SK-N-DZ (cell line): ENCODE data around the gene STXBP2.

Experiments
- DNase-seq: peaks from one replicate; pipeline ENCODE4 v3.0.0-alpha.2; 2015; ENCODE audit warnings: low spot score

Gene STXBP2

GRCh38 chr19:7612282-7613274, 24.3 kb upstream of the STXBP2 start:
- DNase-seq = no peak

DNA sequence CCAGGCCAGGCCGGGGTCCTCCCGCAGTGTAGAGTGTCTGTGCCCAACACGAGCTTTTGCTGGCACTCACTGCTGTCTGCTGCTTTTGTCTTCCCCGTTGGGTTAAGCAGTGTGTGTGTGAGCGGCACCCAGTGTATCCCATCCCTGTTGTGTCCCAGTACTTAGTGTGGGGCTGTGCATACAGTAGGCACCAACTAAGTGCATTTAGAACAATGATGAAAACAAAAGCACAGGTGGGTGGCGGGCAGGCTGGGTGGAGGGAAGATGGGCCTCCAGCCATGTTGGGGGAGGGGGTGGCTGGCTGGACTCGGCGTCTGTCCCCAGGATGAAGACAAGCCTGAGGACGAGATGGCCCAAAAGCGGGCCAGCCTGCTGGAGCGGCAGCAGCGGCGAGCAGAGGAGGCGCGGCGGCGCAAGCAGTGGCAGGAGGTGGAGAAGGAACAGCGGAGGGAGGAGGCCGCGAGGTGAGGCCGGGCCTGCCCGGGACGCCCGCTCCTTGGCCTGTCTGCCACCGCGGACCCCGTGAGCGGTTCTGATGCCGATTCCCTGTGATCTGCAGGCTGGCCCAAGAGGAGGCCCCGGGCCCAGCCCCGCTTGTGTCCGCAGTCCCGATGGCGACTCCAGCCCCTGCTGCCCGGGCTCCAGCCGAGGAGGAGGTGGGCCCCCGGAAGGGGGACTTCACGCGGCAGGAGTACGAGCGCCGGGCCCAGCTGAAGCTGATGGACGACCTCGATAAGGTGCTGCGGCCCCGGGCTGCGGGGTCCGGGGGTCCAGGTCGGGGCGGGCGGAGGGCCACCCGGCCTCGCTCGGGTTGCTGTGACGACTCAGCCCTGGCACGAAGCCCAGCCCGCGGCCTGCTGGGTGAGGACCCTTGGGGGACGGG, 21.8 kb upstream of the STXBP2 start:
- no peak for DNase-seq

- no peak for DNase-seq
These were observed 19.7 kb upstream of the STXBP2 start for GRCh38 chr19:7617172-7617571.

- DNase-seq = no peak
These were observed 19.2 kb upstream of the STXBP2 start for GRCh38 chr19:7617735-7618134.

DNA sequence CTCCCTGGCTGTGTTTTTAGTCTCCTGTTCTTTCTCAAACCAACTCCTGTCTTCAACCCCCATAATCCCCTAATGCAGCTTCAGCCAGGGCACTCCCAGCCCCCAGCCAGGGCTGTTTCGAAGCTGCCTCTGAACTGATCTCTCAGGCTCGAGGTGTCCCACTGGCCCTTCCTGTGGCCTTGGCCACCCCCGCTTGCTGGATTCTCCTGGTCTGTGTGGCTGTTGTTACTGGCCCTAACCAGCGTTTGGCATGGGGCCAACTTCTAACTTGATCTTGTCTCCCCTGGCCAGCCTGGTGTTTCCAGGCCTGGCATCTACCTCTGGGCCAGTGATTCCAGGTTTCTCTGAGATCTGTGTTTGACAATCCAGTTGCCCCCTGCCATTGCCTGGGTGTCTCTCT, 18.6 kb upstream of the STXBP2 start:
- peak; percentile 35 for DNase-seq

DNA sequence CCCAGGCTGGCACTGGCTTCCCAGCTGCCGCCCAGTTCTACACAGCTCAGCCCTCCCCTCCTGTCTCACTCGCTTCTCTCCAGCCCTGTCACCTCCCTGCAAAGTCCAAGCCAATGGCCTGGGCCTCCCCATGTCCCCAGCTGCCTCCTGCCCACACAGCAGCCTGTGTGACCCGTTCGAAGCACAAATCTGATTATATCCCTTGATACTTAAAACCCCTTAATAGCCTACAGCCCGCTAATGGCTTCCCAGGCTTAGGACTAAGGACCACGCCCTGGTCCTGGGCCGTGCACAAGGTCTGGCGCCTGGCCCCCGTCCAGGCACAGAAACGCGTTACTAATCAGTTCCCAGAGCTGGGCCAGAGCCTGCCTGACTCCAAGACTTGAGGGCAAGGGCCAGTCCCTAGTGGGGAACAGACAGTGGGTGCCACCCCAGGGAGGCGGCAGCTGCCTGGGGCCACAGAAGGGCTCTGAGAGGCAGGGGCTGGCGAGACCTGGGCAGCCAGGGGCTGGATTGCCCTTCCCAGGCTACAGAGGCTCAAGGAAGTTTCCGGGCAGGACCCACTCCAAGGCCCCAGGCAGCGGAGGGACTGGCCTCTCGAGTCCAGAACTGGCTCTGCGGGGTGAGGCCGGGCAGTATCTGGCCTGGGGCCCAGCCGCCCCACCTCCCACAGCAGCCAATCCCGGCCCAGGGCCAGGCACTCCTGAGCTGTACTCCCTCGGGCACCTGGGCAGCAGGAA, 18.0 kb upstream of the STXBP2 start:
- DNase-seq = peak; percentile 33

DNA sequence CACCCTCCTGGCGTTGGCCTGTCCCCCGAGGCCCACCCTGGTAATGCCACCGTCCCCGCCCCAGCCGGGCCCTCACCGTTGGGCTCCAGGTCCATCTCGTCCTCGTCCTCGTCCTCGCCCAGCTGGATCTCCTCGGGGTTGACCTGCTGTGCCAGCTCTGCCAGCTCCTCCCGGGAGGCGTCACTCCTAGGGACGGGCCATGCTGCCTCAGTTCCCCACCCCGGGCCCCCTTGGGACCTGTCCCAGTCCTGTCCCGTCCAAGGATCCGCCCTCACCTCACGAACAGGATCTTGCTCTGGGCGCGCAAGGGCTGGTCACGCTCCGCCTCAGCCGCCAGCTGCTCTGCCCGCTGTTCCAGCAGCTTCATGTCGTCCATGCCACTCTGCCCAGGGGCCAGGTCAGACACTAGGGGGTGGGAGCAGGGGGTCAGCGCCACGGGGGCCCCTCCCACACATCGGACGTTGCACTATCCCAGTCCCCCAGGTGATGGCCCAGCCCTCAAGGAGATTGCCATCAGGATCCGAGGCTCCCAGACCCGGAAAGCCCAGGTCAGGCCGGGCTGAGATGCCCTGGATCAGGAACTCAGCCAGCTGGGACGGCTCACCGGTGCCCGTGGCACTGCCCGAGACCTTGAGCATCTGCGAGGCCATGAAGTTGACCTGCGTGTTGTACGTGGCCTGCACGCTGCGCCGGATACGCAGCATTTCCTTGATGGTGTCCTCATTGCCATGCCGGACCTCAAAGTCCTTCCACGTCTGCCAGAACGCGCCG, 17.1 kb upstream of the STXBP2 start:
- no peak for DNase-seq

DNA sequence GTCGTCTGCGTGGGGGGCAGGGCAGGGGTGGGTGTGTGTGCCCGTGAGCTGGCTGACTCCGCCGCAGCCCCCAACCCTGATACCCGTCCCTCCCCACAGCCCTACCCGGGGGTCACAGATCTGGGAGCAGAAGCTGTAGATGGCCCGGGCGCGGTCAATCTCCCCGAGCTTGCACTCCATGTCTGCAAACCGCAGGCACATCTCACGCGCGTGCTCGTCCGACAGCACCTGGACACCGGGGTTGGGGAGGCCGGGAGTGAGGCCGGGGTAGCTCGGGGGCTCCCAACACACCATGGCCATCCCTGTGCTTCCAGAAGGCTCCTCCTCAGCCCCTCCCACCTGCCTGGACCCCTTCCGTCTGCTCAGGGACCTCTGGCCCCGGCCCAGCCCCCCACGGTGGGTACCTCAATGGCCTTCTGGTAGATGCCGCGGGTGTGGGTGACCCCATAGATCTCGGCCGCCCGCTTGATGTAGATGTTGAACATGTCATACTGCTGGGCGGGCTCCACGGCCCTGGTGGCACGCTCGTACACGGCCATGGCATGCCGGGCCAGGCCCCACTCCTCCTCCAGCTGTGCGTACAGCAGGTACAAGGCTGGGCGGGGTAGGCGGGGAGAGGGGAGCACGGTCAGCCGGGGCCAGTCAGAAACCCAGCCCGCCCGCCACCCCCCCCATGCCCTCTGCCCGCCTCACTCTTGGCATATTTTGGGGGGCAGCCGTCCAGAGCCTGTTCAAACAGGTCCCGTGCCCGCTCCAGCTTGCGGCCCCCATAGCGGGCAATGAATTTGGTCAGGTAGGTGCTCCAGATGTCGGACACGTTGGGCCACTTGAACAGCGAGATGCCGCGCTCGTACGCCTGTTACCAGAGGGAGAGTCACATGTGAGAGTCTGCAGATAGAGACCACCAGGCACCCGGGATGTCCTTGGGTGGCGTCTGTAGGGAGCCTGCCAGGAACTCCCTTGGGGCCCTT, 16.2 kb upstream of the STXBP2 start:
- DNase-seq = no peak

DNA sequence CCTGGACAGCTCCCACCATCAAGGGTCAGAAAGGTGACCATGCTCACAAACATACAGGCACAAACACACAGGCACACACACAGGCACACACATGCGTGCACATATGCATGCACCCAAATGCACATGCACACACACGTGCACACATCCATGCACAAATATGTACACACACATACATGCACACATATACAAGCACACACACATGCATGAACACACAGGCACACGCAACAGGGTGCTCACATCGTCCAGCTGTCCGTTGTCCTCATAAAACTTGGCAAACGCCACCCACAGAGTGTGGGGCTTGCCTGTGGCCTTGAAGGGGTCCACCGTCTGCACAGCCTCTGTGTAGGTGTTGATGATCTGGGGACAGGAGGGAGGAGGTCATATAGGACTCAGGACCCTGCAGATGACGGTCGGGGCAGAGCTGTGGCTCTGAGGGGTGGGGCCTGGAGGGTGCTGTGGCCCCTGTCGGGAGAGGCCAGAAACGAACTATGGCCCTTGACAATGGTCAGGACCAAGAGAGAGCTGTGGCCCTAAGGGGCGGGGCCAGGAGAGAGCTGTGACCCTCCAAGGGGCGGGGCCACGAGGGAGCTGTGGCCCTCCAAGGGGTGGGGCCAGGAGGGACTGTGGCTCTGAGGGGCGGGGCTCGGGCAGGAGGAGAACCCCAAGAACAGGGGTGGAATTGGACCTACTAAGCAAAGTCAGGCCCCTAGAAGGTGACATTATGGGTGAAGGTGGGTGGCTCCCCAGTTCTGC, 13.8 kb upstream of the STXBP2 start:
- no peak for DNase-seq

- no peak for DNase-seq
These were observed 12.9 kb upstream of the STXBP2 start for GRCh38 chr19:7623725-7624603.

DNA sequence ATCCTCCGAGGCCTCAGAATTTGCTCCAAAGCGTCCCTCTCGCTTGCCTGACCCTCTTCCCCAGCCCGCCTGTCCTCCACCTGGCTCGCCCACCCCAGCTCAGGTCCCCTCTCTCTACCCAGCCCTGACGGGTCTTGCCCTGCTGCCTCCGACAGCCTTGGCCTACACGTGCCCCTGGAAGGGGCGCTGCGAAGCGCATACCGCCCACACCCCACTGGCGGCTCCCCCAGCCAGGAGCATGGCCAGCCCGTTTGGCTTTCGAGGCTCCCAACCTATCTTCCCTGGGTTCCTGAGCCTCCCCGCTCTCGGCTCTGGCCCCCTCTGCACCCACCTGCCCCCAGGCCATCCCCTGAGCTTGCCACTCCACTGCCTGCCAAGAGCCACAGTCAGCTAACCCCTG, 12.1 kb upstream of the STXBP2 start:
- DNase-seq = no peak

- no peak for DNase-seq
These were observed 11.0 kb upstream of the STXBP2 start for GRCh38 chr19:7625763-7626372.

GRCh38 chr19:7627166-7627565, 9.7 kb upstream of the STXBP2 start:
- no peak for DNase-seq

DNA sequence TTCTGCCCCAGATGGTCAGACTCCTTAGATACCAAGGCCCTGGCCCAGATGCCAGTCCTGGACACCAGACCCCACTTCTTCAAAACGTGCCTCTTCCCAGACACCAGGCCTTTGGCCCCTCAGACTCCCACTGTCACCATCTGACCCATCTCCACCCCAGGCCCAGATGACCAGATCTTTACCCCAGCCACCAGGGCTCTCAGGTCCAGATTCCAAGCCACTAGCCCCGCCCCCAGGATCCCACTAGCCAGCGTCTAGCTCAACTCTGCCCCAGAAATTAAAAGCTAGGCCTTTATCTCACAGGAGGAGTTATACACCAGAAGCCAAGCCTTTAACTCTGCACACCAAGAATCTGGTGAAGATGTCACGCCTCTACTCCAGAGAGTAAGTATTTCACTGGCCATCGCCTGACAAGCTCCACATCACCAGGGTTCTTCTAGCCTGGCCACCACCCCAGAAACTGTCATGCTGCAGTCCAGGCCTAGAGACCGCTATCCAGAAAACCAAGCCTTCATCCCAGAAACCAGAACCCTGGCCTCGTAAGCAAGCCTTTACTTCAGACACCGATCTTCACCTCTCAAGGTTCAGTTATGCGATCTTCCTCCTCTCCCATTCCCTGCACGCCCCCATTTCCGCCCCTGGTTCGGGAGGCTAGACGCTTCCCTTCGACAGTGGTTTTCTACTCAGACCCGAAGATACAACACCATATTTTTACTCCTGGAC, 8.2 kb upstream of the STXBP2 start:
- no peak for DNase-seq

- DNase-seq = peak; percentile 98
These were observed 7.4 kb upstream of the STXBP2 start, which contains the start of the genes PET100 and XAB2 for GRCh38 chr19:7629347-7630054. Gene PET100 (plus strand): TSS chr19:7629793. CDS start chr19:7629834, 41 bp downstream. Gene XAB2 (minus strand): TSS chr19:7629545. CDS start chr19:7629527, 18 bp downstream.

- no peak for DNase-seq
These were observed 5.3 kb upstream of the STXBP2 start for GRCh38 chr19:7631577-7631976.
